GM23338 (cell line): ENCODE data around the gene CMTM2. TPM values are rescaled to one million over a fixed set of nuclear protein-coding genes. Genes with fewer than 3 reads are reported as not detected.

Experiments
- ATAC-seq: fragments of 200-7000 bp; cut with Tn5 transposase; 3 replicates; pipeline ENCODE4 v1.9.1; 2020
- DNase-seq: peaks from one replicate; pipeline ENCODE4 v3.0.0-alpha.2; 2015; ENCODE audit warnings: low spot score
- H2AFZ ChIP-seq: fragments of 200-600 bp; sonication (generic); 2 replicates; pipeline ENCODE4 v1.8.0; 2016; ENCODE audit warnings: antibody characterized with exemption, mild to moderate bottlenecking, moderate library complexity
- H3F3A ChIP-seq: fragments of 200-600 bp; sonication (generic); replicated peaks from 2 replicates; pipeline ENCODE4 v1.8.0; 2017; ENCODE audit warnings: antibody characterized with exemption, mixed run types, low read depth
- H3K27ac ChIP-seq: fragments of 200-600 bp; sonication (generic); 2 replicates; pipeline ENCODE4 v1.6.1; 2016; ENCODE audit warnings: low read depth
- H3K27me3 ChIP-seq: fragments of 200-600 bp; sonication (generic); 2 replicates; pipeline ENCODE4 v1.8.0; 2016; ENCODE audit warnings: mild to moderate bottlenecking, mixed run types, moderate library complexity; ENCODE audit not compliant: insufficient read depth
- H3K36me3 ChIP-seq: fragments of 200-600 bp; sonication (generic); 2 replicates; pipeline ENCODE4 v1.8.0; 2016; ENCODE audit warnings: mild to moderate bottlenecking; ENCODE audit not compliant: insufficient read depth
- H3K4me1 ChIP-seq: fragments of 200-600 bp; sonication (generic); 2 replicates; pipeline ENCODE4 v1.8.0; 2016; ENCODE audit warnings: mild to moderate bottlenecking, moderate library complexity; ENCODE audit not compliant: insufficient read depth
- H3K4me2 ChIP-seq: fragments of 200-600 bp; sonication (generic); 2 replicates; pipeline ENCODE4 v1.7.1; 2017; ENCODE audit warnings: mixed run types
- H3K4me3 ChIP-seq: fragments of 200-600 bp; sonication (generic); 2 replicates; pipeline ENCODE4 v1.6.1; 2016; ENCODE audit warnings: mixed run types
- H3K79me2 ChIP-seq: fragments of 200-600 bp; sonication (generic); replicated peaks from 2 replicates; pipeline ENCODE4 v1.8.0; 2017; ENCODE audit warnings: mild to moderate bottlenecking; ENCODE audit not compliant: insufficient read depth
- H3K9me2 ChIP-seq: fragments of 200-600 bp; sonication (generic); 2 replicates; pipeline ENCODE4 v1.8.0; 2017; ENCODE audit not compliant: insufficient read depth
- H4K20me1 ChIP-seq: fragments of 200-600 bp; sonication (generic); replicated peaks from 2 replicates; pipeline ENCODE4 v1.8.0; 2017; ENCODE audit warnings: mild to moderate bottlenecking; ENCODE audit not compliant: insufficient read depth
- H3K27ac Mint-ChIP-seq: 2 replicates; pipeline ENCODE4 v1.8.0; 2020; ENCODE audit warnings: inconsistent platforms, mild to moderate bottlenecking, moderate library complexity, mixed read lengths
- H3K27me3 Mint-ChIP-seq: 3 replicates; pipeline ENCODE4 v1.8.0; 2022; ENCODE audit warnings: low read depth, mild to moderate bottlenecking, moderate library complexity, mixed read lengths, inconsistent platforms; ENCODE audit not compliant: insufficient read depth, poor library complexity
- H3K36me3 Mint-ChIP-seq: 3 replicates; pipeline ENCODE4 v1.8.0; 2021; ENCODE audit warnings: low read depth, mild to moderate bottlenecking, inconsistent platforms, moderate library complexity, mixed read lengths
- H3K4me1 Mint-ChIP-seq: 3 replicates; pipeline ENCODE4 v1.8.0; 2020; ENCODE audit warnings: mild to moderate bottlenecking, inconsistent platforms, mixed read lengths
- H3K4me3 Mint-ChIP-seq: 3 replicates; pipeline ENCODE4 v1.8.0; 2021; ENCODE audit warnings: moderate library complexity, mild to moderate bottlenecking, inconsistent platforms, mixed read lengths
- H3K9me3 Mint-ChIP-seq: 3 replicates; pipeline ENCODE4 v1.8.0; 2020; ENCODE audit warnings: moderate library complexity, mild to moderate bottlenecking, inconsistent platforms, mixed read lengths
- CREB1 ChIP-seq: fragments of 250-450 bp; sonication (Bioruptor Pico); IDR thresholded peaks from 2 replicates; pipeline ENCODE4 v1.5.0; 2020; ENCODE audit warnings: low read depth, mild to moderate bottlenecking, moderate library complexity
- EZH2 ChIP-seq: fragments of 200-600 bp; sonication (generic); IDR thresholded peaks from one replicate; pipeline ENCODE4 v1.8.0; 2017; ENCODE audit warnings: antibody characterized with exemption, mild to moderate bottlenecking, low read depth; ENCODE audit not compliant: unreplicated experiment
- EZH2phosphoT487 ChIP-seq: fragments of 200-600 bp; sonication (generic); IDR thresholded peaks from one replicate; pipeline ENCODE4 v1.8.1; 2018; ENCODE audit warnings: antibody characterized with exemption; ENCODE audit not compliant: unreplicated experiment
- JUNB ChIP-seq: IDR thresholded peaks from one replicate; pipeline ENCODE4 v1.6.1; 2016; ENCODE audit warnings: antibody characterized with exemption; ENCODE audit not compliant: unreplicated experiment
- NANOG ChIP-seq: IDR thresholded peaks from 2 replicates; pipeline ENCODE4 v1.6.1; 2016; ENCODE audit warnings: antibody characterized with exemption, borderline replicate concordance
- POLR2AphosphoS5 ChIP-seq: IDR thresholded peaks from 2 replicates; pipeline ENCODE4 v1.6.1; 2016; ENCODE audit warnings: antibody characterized with exemption, low read depth
- STAT1 ChIP-seq: IDR thresholded peaks from one replicate; pipeline ENCODE4 v1.6.1; 2016; ENCODE audit warnings: antibody characterized with exemption; ENCODE audit not compliant: unreplicated experiment
- ZNF114 ChIP-seq: fragments of 250-450 bp; sonication (Bioruptor Pico); IDR thresholded peaks from 2 replicates; pipeline ENCODE4 v1.5.0; 2020; ENCODE audit warnings: mild to moderate bottlenecking, moderate library complexity
- ZNF331 ChIP-seq: fragments of 250-450 bp; sonication (Bioruptor Pico); IDR thresholded peaks from 2 replicates; pipeline ENCODE4 v1.5.0; 2020; ENCODE audit warnings: low read depth, mild to moderate bottlenecking, moderate library complexity
- polyA plus RNA-seq: library from polyadenylated mRNA; unstranded; fragments of >200 nt; fragmentation: Nextera tagmentation; extraction: Ambion mirVana; gene quantifications from 2 replicates; pipeline ENCODE4 v1.2.1, GENCODE V29; 2016
- total RNA-seq: library from RNA; depleted of rRNA; stranded (reverse); fragments of >200 nt; shearing (Covaris generic); gene quantifications from 2 replicates; pipeline ENCODE4 v1.2.3, GENCODE V29; 2014
- TF ChIP-seq, protein P1 (sequence below): fragments of 250-450 bp; sonication (Bioruptor Pico); IDR thresholded peaks from 2 replicates; pipeline ENCODE4 v1.5.0; 2020; ENCODE audit warnings: mild to moderate bottlenecking, moderate library complexity
- TF ChIP-seq, protein P2 (sequence below): IDR thresholded peaks from one replicate; pipeline ENCODE4 v1.6.1; 2018; ENCODE audit warnings: antibody characterized with exemption; ENCODE audit not compliant: unreplicated experiment
- TF ChIP-seq, protein P3 (sequence below): IDR thresholded peaks from 2 replicates; pipeline ENCODE4 v1.6.1; 2016; ENCODE audit warnings: antibody characterized with exemption
- TF ChIP-seq, protein P4 (sequence below), 2 experiments: fragments of 200-600 bp in 1 of 2; sonication (generic) in 1 of 2; conservative IDR thresholded peaks; 2 replicates each; pipeline versions ENCODE4 v1.5.1 to v1.6.1; 2016 to 2017; ENCODE audit warnings: antibody characterized with exemption in 2 of 2, low read depth in 2 of 2, mild to moderate bottlenecking in 2 of 2, moderate library complexity in 1 of 2

Gene CMTM2
- total and polyA plus RNA-seq, 2 experiments from 2014 or later, result not detected

DNA sequence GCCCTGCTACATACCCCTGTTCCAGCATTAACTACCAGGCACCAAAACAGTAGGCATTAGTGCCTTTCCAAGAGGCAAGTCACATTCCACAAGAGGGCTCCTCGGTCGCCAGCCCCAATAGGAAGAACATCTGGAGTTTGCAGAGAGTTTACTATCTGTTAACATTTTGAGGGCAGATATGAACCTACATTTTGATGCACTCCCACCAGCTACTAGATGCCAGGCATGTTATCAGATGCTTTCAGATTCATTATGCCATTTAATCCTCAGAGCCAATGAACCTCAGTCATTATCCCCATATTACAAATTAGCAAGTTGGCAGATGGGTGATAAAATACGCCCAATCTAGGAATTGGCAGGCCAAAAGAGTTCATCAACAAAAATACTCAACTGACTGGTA lies 4.2 kb upstream of the CMTM2 start:
- H3K36me3 ChIP-seq, result no peaks in the 10 kb centered on the region

More for the DNA sequence above, 4.2 kb upstream of the CMTM2 start:
- H3K27me3 Mint-ChIP-seq, result peaks cover 32% of the 10 kb centered on the region
- H3K27me3 ChIP-seq, result peaks cover 39% of the 10 kb centered on the region
- DNase-seq (no peak), ATAC-seq (no peak)
- no peak overlapping the region for H3K4me3 Mint-ChIP-seq
- H3K4me2 ChIP-seq, result no peak overlapping the region
- no peaks in the 10 kb centered on the region for H3K9me3 Mint-ChIP-seq
- no peaks in the 10 kb centered on the region for H3K9me2 ChIP-seq
- H3K4me1 Mint-ChIP-seq, result peaks cover 16% of the 10 kb centered on the region
- no peak overlapping the region for H3K4me3 ChIP-seq
- no peak overlapping the region for H3K27ac Mint-ChIP-seq
- H2AFZ ChIP-seq, result no peak overlapping the region
- no peaks in the 10 kb centered on the region for H3K79me2 ChIP-seq
- no peak overlapping the region for H3K27ac ChIP-seq
- no peaks in the 10 kb centered on the region for H3K36me3 Mint-ChIP-seq
- peaks cover 9% of the 10 kb centered on the region for H3K4me1 ChIP-seq
- no peaks in the 10 kb centered on the region for H4K20me1 ChIP-seq
- no peaks in the 10 kb centered on the region for H3F3A ChIP-seq
- TF ChIP-seq EZH2, result no peak
- TF ChIP-seq ZNF114 (CRISPR knock-in tag), result no peak
- no peak for TF ChIP-seq NANOG
- no peak for TF ChIP-seq EZH2phosphoT487
- no peak for TF ChIP-seq ZNF331
- TF ChIP-seq, protein P1, sequence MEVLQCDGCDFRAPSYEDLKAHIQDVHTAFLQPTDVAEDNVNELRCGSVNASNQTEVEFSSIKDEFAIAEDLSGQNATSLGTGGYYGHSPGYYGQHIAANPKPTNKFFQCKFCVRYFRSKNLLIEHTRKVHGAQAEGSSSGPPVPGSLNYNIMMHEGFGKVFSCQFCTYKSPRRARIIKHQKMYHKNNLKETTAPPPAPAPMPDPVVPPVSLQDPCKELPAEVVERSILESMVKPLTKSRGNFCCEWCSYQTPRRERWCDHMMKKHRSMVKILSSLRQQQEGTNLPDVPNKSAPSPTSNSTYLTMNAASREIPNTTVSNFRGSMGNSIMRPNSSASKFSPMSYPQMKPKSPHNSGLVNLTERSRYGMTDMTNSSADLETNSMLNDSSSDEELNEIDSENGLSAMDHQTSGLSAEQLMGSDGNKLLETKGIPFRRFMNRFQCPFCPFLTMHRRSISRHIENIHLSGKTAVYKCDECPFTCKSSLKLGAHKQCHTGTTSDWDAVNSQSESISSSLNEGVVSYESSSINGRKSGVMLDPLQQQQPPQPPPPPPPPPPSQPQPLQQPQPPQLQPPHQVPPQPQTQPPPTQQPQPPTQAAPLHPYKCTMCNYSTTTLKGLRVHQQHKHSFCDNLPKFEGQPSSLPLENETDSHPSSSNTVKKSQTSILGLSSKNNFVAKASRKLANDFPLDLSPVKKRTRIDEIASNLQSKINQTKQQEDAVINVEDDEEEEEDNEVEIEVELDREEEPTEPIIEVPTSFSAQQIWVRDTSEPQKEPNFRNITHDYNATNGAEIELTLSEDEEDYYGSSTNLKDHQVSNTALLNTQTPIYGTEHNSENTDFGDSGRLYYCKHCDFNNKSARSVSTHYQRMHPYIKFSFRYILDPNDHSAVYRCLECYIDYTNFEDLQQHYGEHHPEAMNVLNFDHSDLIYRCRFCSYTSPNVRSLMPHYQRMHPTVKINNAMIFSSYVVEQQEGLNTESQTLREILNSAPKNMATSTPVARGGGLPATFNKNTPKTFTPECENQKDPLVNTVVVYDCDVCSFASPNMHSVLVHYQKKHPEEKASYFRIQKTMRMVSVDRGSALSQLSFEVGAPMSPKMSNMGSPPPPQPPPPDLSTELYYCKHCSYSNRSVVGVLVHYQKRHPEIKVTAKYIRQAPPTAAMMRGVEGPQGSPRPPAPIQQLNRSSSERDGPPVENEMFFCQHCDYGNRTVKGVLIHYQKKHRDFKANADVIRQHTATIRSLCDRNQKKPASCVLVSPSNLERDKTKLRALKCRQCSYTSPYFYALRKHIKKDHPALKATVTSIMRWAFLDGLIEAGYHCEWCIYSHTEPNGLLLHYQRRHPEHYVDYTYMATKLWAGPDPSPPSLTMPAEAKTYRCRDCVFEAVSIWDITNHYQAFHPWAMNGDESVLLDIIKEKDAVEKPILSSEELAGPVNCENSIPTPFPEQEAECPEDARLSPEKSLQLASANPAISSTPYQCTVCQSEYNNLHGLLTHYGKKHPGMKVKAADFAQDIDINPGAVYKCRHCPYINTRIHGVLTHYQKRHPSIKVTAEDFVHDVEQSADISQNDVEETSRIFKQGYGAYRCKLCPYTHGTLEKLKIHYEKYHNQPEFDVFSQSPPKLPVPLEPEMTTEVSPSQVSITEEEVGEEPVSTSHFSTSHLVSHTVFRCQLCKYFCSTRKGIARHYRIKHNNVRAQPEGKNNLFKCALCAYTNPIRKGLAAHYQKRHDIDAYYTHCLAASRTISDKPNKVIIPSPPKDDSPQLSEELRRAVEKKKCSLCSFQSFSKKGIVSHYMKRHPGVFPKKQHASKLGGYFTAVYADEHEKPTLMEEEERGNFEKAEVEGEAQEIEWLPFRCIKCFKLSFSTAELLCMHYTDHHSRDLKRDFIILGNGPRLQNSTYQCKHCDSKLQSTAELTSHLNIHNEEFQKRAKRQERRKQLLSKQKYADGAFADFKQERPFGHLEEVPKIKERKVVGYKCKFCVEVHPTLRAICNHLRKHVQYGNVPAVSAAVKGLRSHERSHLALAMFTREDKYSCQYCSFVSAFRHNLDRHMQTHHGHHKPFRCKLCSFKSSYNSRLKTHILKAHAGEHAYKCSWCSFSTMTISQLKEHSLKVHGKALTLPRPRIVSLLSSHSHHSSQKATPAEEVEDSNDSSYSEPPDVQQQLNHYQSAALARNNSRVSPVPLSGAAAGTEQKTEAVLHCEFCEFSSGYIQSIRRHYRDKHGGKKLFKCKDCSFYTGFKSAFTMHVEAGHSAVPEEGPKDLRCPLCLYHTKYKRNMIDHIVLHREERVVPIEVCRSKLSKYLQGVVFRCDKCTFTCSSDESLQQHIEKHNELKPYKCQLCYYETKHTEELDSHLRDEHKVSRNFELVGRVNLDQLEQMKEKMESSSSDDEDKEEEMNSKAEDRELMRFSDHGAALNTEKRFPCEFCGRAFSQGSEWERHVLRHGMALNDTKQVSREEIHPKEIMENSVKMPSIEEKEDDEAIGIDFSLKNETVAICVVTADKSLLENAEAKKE (CRISPR knock-in tag), result no peak
- TF ChIP-seq, protein P2, sequence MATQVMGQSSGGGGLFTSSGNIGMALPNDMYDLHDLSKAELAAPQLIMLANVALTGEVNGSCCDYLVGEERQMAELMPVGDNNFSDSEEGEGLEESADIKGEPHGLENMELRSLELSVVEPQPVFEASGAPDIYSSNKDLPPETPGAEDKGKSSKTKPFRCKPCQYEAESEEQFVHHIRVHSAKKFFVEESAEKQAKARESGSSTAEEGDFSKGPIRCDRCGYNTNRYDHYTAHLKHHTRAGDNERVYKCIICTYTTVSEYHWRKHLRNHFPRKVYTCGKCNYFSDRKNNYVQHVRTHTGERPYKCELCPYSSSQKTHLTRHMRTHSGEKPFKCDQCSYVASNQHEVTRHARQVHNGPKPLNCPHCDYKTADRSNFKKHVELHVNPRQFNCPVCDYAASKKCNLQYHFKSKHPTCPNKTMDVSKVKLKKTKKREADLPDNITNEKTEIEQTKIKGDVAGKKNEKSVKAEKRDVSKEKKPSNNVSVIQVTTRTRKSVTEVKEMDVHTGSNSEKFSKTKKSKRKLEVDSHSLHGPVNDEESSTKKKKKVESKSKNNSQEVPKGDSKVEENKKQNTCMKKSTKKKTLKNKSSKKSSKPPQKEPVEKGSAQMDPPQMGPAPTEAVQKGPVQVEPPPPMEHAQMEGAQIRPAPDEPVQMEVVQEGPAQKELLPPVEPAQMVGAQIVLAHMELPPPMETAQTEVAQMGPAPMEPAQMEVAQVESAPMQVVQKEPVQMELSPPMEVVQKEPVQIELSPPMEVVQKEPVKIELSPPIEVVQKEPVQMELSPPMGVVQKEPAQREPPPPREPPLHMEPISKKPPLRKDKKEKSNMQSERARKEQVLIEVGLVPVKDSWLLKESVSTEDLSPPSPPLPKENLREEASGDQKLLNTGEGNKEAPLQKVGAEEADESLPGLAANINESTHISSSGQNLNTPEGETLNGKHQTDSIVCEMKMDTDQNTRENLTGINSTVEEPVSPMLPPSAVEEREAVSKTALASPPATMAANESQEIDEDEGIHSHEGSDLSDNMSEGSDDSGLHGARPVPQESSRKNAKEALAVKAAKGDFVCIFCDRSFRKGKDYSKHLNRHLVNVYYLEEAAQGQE, result no peak
- no peak for TF ChIP-seq CREB1
- no peak for TF ChIP-seq STAT1
- TF ChIP-seq, protein P3, sequence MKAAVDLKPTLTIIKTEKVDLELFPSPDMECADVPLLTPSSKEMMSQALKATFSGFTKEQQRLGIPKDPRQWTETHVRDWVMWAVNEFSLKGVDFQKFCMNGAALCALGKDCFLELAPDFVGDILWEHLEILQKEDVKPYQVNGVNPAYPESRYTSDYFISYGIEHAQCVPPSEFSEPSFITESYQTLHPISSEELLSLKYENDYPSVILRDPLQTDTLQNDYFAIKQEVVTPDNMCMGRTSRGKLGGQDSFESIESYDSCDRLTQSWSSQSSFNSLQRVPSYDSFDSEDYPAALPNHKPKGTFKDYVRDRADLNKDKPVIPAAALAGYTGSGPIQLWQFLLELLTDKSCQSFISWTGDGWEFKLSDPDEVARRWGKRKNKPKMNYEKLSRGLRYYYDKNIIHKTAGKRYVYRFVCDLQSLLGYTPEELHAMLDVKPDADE, result no peak
- TF ChIP-seq, protein P4, sequence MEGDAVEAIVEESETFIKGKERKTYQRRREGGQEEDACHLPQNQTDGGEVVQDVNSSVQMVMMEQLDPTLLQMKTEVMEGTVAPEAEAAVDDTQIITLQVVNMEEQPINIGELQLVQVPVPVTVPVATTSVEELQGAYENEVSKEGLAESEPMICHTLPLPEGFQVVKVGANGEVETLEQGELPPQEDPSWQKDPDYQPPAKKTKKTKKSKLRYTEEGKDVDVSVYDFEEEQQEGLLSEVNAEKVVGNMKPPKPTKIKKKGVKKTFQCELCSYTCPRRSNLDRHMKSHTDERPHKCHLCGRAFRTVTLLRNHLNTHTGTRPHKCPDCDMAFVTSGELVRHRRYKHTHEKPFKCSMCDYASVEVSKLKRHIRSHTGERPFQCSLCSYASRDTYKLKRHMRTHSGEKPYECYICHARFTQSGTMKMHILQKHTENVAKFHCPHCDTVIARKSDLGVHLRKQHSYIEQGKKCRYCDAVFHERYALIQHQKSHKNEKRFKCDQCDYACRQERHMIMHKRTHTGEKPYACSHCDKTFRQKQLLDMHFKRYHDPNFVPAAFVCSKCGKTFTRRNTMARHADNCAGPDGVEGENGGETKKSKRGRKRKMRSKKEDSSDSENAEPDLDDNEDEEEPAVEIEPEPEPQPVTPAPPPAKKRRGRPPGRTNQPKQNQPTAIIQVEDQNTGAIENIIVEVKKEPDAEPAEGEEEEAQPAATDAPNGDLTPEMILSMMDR (conservative IDR thresholded peaks at IDR 0.05; ENCODE audit: low read depth in 2 of 2), result no peak
- no peak for TF ChIP-seq POLR2AphosphoS5
- TF ChIP-seq JUNB, result no peak
